Progenitor cell of endocrine pancreas (in vitro differentiated cells): Measurements from ENCODE around the gene TINAGL1. TPM values are rescaled to one million over a fixed set of nuclear protein-coding genes. Genes with fewer than 3 reads are reported as not detected.

Experiments used
- DNase-seq: peaks from one replicate; pipeline ENCODE4 v3.0.0; 2021; ENCODE audit warnings: low spot score; ENCODE audit not compliant: unreplicated experiment
- H3K27ac Mint-ChIP-seq: 2 replicates; pipeline ENCODE4 v1.8.0; 2021; ENCODE audit warnings: mild to moderate bottlenecking, moderate library complexity, mixed read lengths
- H3K27me3 Mint-ChIP-seq: 2 replicates; pipeline ENCODE4 v1.8.0; 2021; ENCODE audit warnings: mixed read lengths
- H3K36me3 Mint-ChIP-seq: 2 replicates; pipeline ENCODE4 v1.8.0; 2022; ENCODE audit warnings: mixed read lengths; ENCODE audit not compliant: insufficient read depth
- H3K4me1 Mint-ChIP-seq: 2 replicates; pipeline ENCODE4 v1.8.0; 2021; ENCODE audit warnings: low read depth, mixed read lengths
- H3K4me3 Mint-ChIP-seq: 2 replicates; pipeline ENCODE4 v1.8.0; 2021; ENCODE audit warnings: low read depth, mild to moderate bottlenecking, moderate library complexity, mixed read lengths
- H3K9me3 Mint-ChIP-seq: 2 replicates; pipeline ENCODE4 v1.8.0; 2021; ENCODE audit warnings: low read depth, mixed read lengths
- CTCF ChIP-seq: fragments of 200-600 bp; sonication (generic); IDR thresholded peaks from one replicate; pipeline ENCODE4 v1.5.0; 2021; ENCODE audit warnings: antibody characterized with exemption, mild to moderate bottlenecking; ENCODE audit not compliant: unreplicated experiment
- total RNA-seq: library from RNA; stranded (reverse); gene quantifications from 2 replicates; pipeline ENCODE4 v1.2.1, GENCODE V29; 2021

The TINAGL1 gene
- total RNA-seq, 1 donor from 2014 or later: 2.6 TPM

DNA sequence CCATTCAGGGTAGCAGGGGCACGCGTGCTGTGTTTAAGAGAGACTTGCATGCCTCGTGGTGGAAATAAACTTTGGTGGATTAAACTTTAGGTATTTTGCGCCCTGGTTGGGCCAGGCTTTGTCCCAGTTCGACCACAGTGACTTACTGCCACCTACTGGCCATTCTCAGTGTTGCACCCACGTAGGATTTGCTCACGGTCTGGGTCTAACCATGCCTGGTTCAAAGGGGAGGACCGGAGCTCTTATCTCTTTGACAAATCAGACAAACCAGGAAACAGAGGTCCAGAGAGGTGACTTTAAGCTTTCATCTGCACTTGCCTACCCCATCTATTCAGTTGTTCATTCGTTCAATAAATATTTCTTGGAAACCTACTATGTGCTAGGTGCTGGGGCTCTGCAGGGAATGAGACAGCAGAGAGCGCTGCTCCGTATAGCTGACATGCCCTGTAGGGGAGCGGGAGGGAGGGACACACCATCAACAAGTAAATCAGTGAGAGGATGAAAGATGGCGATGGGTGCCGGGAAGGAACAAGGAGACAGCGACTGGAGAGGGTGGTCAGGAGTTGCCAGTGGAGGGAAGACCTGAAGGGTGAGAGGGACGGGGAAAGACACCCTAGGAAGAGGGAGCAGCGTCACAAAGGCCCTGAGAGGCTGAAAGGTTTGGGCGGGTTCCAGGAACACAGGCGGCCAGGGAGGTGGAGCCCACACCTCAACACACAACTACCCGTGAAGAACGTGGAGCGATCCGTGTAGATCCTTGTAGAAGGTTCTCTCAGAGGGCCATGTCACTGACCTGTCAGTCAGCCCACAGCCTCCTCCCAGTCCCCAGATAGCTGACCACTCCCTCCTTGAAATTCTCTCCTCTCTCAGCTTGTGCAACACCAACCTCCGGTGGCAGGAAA is 27.2 kb upstream of the TINAGL1 start:
- peak overlapping the region; percentile 42 for H3K4me3 Mint-ChIP-seq
- peak overlapping the region; percentile 25 for H3K27ac Mint-ChIP-seq
- peak; percentile 97 for TF ChIP-seq CTCF
- H3K36me3 Mint-ChIP-seq: no peaks in the 10 kb centered on the region
- DNase-seq: peak; percentile 91
- H3K9me3 Mint-ChIP-seq: peaks cover 3% of the 10 kb centered on the region
- no peaks in the 10 kb centered on the region for H3K27me3 Mint-ChIP-seq
- H3K4me1 Mint-ChIP-seq: peaks cover 6% of the 10 kb centered on the region

DNA sequence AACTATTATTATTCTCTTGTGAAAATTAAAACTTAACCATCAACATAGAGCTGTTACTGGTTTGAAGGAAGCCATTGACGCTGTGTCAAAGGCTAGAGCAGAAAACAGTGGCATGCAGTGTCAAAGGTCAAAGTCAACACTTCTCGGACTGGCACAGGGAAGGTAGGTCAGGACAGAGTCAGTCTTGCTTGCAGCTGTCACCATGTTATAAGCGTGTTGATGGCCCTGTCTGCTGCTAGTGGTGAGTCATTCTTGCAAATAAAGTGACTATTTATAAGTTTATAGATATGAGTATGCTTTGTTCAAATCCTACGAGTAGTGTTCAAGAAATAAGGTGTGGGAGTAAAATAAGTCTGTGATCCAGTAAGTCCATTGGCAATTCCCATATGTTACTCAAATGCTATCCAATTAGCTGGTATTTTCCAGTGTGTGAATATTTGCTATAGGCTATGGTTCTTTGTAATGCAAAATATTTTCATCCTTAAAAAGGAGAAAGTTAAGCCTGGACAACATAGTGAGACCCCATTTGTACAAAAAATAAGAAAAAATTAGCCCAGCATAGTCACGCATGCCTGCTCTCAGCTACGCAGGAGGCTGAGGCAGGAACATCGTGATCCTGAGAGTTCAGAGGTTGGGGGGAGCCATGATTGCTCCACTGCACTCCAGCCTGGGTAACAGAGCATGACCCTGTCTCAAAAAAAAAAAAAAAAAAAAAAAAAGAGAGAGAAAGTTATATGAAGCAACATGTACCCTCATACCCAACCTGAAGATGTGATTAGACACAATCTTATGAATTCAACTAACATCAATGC is 26.3 kb upstream of the TINAGL1 start:
- no peaks in the 10 kb centered on the region for H3K27me3 Mint-ChIP-seq
- no peaks in the 10 kb centered on the region for H3K36me3 Mint-ChIP-seq
- DNase-seq: no peak
- H3K27ac Mint-ChIP-seq: no peak overlapping the region
- no peak for TF ChIP-seq CTCF
- peaks cover 6% of the 10 kb centered on the region for H3K4me1 Mint-ChIP-seq
- H3K4me3 Mint-ChIP-seq: no peak overlapping the region
- peaks cover 3% of the 10 kb centered on the region for H3K9me3 Mint-ChIP-seq

GRCh38 chr1:31551208-31551607 is 25.1 kb upstream of the TINAGL1 start:
- Mint-ChIP-seq H3K4me3 (no peak overlapping the region), H3K27ac (no peak overlapping the region), H3K27me3 (no peaks in the 10 kb centered on the region), H3K4me1 (peaks cover 6% of the 10 kb centered on the region), H3K36me3 (no peaks in the 10 kb centered on the region), H3K9me3 (peaks cover 3% of the 10 kb centered on the region)
- TF ChIP-seq CTCF: no peak
- DNase-seq: no peak

GRCh38 chr1:31552489-31552888 is 23.8 kb upstream of the TINAGL1 start:
- Mint-ChIP-seq H3K4me1 (peaks cover 6% of the 10 kb centered on the region), H3K4me3 (no peak overlapping the region), H3K27me3 (no peaks in the 10 kb centered on the region), H3K27ac (no peak overlapping the region), H3K9me3 (peaks cover 3% of the 10 kb centered on the region), H3K36me3 (no peaks in the 10 kb centered on the region)
- no peak for TF ChIP-seq CTCF
- no peak for DNase-seq

DNA sequence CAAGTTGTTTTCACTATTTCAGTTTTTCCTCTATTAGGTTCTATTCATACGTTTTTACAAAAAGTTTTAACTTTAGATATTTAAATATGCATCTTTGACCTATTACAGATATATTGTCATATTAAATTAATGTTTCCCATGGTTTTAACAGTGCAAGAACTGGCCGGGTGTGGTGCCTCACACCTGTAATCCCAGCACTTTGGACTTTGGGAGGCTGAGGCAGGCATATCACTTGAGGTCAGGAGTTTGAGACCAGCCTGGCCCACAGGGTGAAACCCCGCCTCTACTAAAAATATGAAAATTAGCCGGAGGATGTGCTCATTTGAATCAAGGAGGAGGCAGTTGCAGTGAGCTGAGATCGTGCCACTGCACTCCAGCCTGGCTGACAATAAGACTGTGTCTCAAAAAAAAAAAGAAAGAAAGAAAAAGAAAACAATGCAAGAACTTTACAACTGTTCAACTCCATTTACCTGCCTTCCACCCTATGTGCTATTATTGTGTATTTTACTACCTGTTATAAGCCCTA is 19.8 kb upstream of the TINAGL1 start:
- peaks cover 2% of the 10 kb centered on the region for H3K36me3 Mint-ChIP-seq
- no peaks in the 10 kb centered on the region for H3K27me3 Mint-ChIP-seq
- DNase-seq: no peak
- no peak for TF ChIP-seq CTCF
- H3K4me3 Mint-ChIP-seq: no peak overlapping the region
- H3K27ac Mint-ChIP-seq: no peak overlapping the region
- no peaks in the 10 kb centered on the region for H3K4me1 Mint-ChIP-seq
- peaks cover 19% of the 10 kb centered on the region for H3K9me3 Mint-ChIP-seq
